GM23248 (cell line): ENCODE data around the gene CMTM5. TPM values are rescaled to one million over a fixed set of nuclear protein-coding genes. Genes with fewer than 3 reads are reported as not detected.
A peak's percentile ranks its signal among the peaks of the same experiment; 100 is the strongest.

ENCODE experiments used
- DNase-seq: peaks from one replicate; pipeline ENCODE4 v3.0.0-alpha.2; 2015
- H2AFZ ChIP-seq: fragments of 200-600 bp; sonication (generic); 2 replicates; pipeline ENCODE4 v1.6.1; 2016; ENCODE audit warnings: antibody characterized with exemption
- H3F3A ChIP-seq: fragments of 200-600 bp; sonication (generic); 2 replicates; pipeline ENCODE4 v1.6.1; 2016; ENCODE audit warnings: mild to moderate bottlenecking, antibody characterized with exemption, mixed run types; ENCODE audit not compliant: insufficient read depth
- H3K27ac ChIP-seq: fragments of 200-600 bp; sonication (generic); 2 replicates; pipeline ENCODE4 v1.5.1; 2016; ENCODE audit warnings: mild to moderate bottlenecking
- H3K27me3 ChIP-seq: fragments of 200-600 bp; sonication (generic); replicated peaks from 2 replicates; pipeline ENCODE4 v1.6.1; 2016; ENCODE audit warnings: mild to moderate bottlenecking; ENCODE audit not compliant: insufficient read depth
- H3K36me3 ChIP-seq: fragments of 200-600 bp; sonication (generic); 2 replicates; pipeline ENCODE4 v1.6.1; 2016; ENCODE audit warnings: low read depth, mild to moderate bottlenecking
- H3K4me1 ChIP-seq: fragments of 200-600 bp; sonication (generic); 2 replicates; pipeline ENCODE4 v1.6.1; 2016; ENCODE audit warnings: mild to moderate bottlenecking; ENCODE audit not compliant: insufficient read depth
- H3K4me2 ChIP-seq: fragments of 200-600 bp; sonication (generic); one replicate; pipeline ENCODE4 v1.6.1; 2016; ENCODE audit warnings: mild to moderate bottlenecking; ENCODE audit not compliant: unreplicated experiment
- H3K4me3 ChIP-seq: fragments of 200-600 bp; sonication (generic); 2 replicates; pipeline ENCODE4 v1.5.1; 2016; ENCODE audit warnings: mild to moderate bottlenecking
- H3K79me2 ChIP-seq: fragments of 200-600 bp; sonication (generic); 2 replicates; pipeline ENCODE4 v1.6.1; 2016; ENCODE audit warnings: mild to moderate bottlenecking; ENCODE audit not compliant: insufficient read depth
- H3K9ac ChIP-seq: fragments of 200-600 bp; sonication (generic); 2 replicates; pipeline ENCODE4 v1.6.1; 2016; ENCODE audit warnings: mild to moderate bottlenecking
- H3K9me2 ChIP-seq: fragments of 200-600 bp; sonication (generic); 2 replicates; pipeline ENCODE4 v1.6.1; 2016; ENCODE audit warnings: mixed run types, mild to moderate bottlenecking, moderate library complexity; ENCODE audit not compliant: insufficient read depth
- H3K9me3 ChIP-seq: fragments of 200-600 bp; sonication (generic); one replicate; pipeline ENCODE4 v1.6.1; 2017; ENCODE audit warnings: low read depth
- H4K20me1 ChIP-seq: fragments of 200-600 bp; sonication (generic); 2 replicates; pipeline ENCODE4 v1.6.0; 2016; ENCODE audit not compliant: insufficient read depth
- EZH2 ChIP-seq: fragments of 200-600 bp; sonication (generic); IDR thresholded peaks from 2 replicates; pipeline ENCODE4 v1.6.1; 2018; ENCODE audit warnings: antibody characterized with exemption, mild to moderate bottlenecking; ENCODE audit not compliant: insufficient read depth, poor library complexity, severe bottlenecking
- EZH2phosphoT487 ChIP-seq: fragments of 200-600 bp; sonication (generic); IDR thresholded peaks from 2 replicates; pipeline ENCODE4 v1.6.1; 2018; ENCODE audit warnings: antibody characterized with exemption, moderate library complexity, mild to moderate bottlenecking, low read depth; ENCODE audit not compliant: insufficient read depth
- WGBS, 2 experiments: methylation state at CpG; one replicate each; pipeline ENCODE4 v1.1.6; 2015 to 2017; ENCODE audit warnings: low lambda C conversion rate in 2 of 2, low coverage in 1 of 2; ENCODE audit errors: missing lambda C conversion rate in 2 of 2; 5-methylcytosine and 5-hydroxymethylcytosine counted together
- in situ Hi-C: fragments of 300-500 bp; cut with MboI; formaldehyde crosslinking; loops from 2 replicates; pipeline ENCODE4 v1.15.0; 2020
- polyA plus RNA-seq: library from polyadenylated mRNA; unstranded; fragments of >200 nt; fragmentation: Nextera tagmentation; extraction: Ambion mirVana; gene quantifications from 2 replicates; pipeline ENCODE4 v1.2.1, GENCODE V29; 2016
- total RNA-seq: library from RNA; depleted of rRNA; stranded (reverse); fragments of >200 nt; shearing (Covaris generic); gene quantifications from 2 replicates; pipeline ENCODE4 v1.2.3, GENCODE V29; 2014

The CMTM5 gene
- total and polyA plus RNA-seq, 2 experiments from 2014 or later: not detected

- H3K79me2 ChIP-seq: no peaks in the 10 kb centered on the region
- no peaks in the 10 kb centered on the region for H3K9me2 ChIP-seq
- WGBS, 2 experiments: 25 to 27% methylated on average over 12 of the region's 12 CpGs
- no peak overlapping the region for H2AFZ ChIP-seq
- TF ChIP-seq EZH2phosphoT487 (no peak), EZH2 (no peak)
- no peak overlapping the region for H3K9ac ChIP-seq
- no peak overlapping the region for H3K4me3 ChIP-seq
- peaks cover 12% of the 10 kb centered on the region; the same call in 1 of the 2 replicates for H3K27me3 ChIP-seq
- no peaks in the 10 kb centered on the region for H4K20me1 ChIP-seq
- no peaks in the 10 kb centered on the region for H3F3A ChIP-seq
- no peak overlapping the region for H3K27ac ChIP-seq
- no peaks in the 10 kb centered on the region for H3K36me3 ChIP-seq
- H3K4me2 ChIP-seq: no peak overlapping the region
- DNase-seq: peak; percentile 63
- no peaks in the 10 kb centered on the region for H3K4me1 ChIP-seq
- no peaks in the 10 kb centered on the region for H3K9me3 ChIP-seq
- in situ Hi-C loops: no loop called here
These were observed 2.7 kb downstream of the CMTM5 start for GRCh38 chr14:23379366-23380196.

DNA sequence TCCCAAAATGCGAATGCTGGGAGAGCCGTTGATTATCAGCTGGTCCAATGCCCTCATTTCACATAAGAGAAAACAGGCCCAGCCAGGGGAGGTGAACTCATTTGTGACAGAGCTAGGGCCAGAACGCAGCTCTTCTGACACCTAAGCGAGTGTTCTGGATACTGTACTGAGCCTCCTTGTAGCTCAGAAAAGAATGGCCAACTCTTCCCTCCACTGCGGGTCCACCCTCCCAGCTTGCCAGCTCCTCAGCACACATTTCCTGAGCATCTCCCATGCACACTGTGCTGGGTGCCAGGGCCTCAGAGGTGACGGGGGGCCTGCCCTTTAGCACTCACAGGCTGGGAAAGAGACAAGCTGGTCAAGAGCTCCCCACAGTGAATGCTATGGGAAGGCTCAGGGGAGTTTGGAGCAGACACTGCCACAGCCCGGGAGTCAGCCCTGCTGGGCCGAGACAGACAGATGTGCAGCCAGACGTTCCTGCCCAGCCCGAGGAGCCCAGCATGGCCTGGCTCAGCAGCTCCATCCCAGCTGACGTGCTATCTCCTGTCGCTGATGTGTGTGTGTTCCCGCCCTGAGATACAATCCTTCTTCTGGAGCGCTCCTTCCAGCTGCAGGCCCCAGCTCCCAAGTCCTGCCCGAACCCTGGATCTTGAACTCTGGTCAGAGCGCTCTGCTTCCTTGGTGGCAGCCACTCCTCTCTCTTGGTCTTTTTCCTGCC, 3.5 kb downstream of the CMTM5 start:
- DNase-seq: no peak
- in situ Hi-C loops: no loop called here
- 10 to 12% methylated on average over 16 of the region's 16 CpGs for WGBS, 2 experiments

DNA sequence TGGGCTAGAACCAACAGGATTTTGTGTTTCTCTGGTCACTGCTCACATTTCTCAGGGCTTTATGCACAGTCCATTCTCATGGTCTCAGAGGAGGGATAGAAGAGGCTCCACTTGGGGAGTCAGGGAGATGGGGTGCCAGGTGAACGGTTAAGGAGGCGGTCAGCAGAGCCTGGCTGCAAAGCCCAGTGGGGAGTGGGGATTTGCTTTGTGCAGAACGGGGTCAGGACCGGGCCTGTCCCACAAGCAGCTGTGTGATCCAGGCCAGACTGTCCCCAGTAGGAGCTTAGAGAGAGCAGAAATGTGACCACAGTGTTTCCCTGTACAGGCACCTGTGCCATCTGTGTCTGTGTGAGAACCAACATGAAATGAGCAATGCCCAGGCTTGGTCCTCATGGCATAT, 4.1 kb downstream of the CMTM5 start:
- H2AFZ ChIP-seq: no peak overlapping the region
- H3K9ac ChIP-seq: no peak overlapping the region
- H3K9me3 ChIP-seq: no peaks in the 10 kb centered on the region
- H3K27ac ChIP-seq: no peak overlapping the region
- no peaks in the 10 kb centered on the region for H4K20me1 ChIP-seq
- in situ Hi-C loops: no loop called here
- no peaks in the 10 kb centered on the region for H3F3A ChIP-seq
- H3K4me3 ChIP-seq: no peak overlapping the region
- H3K4me1 ChIP-seq: no peaks in the 10 kb centered on the region
- H3K27me3 ChIP-seq: peaks cover 21% of the 10 kb centered on the region; the same call in 1 of the 2 replicates
- H3K9me2 ChIP-seq: no peaks in the 10 kb centered on the region
- H3K79me2 ChIP-seq: no peaks in the 10 kb centered on the region
- no peak overlapping the region for H3K4me2 ChIP-seq
- no peaks in the 10 kb centered on the region for H3K36me3 ChIP-seq
- WGBS, 2 experiments: 49% methylated on average over 4 of the region's 4 CpGs
- no peak for DNase-seq
- TF ChIP-seq EZH2phosphoT487 (no peak), EZH2 (no peak)

More for the DNA sequence above, 3.5 kb downstream of the CMTM5 start:
- no peaks in the 10 kb centered on the region for H3K4me1 ChIP-seq
- no peak overlapping the region for H3K4me3 ChIP-seq
- no peak overlapping the region for H3K27ac ChIP-seq
- H3K36me3 ChIP-seq: no peaks in the 10 kb centered on the region
- no peaks in the 10 kb centered on the region for H3F3A ChIP-seq
- H3K4me2 ChIP-seq: no peak overlapping the region
- no peaks in the 10 kb centered on the region for H3K9me3 ChIP-seq
- H2AFZ ChIP-seq: no peak overlapping the region
- no peak overlapping the region for H3K9ac ChIP-seq
- no peaks in the 10 kb centered on the region for H4K20me1 ChIP-seq
- TF ChIP-seq EZH2 (no peak), EZH2phosphoT487 (no peak)
- peaks cover 15% of the 10 kb centered on the region; the same call in 1 of the 2 replicates for H3K27me3 ChIP-seq
- H3K9me2 ChIP-seq: no peaks in the 10 kb centered on the region
- H3K79me2 ChIP-seq: no peaks in the 10 kb centered on the region

DNA sequence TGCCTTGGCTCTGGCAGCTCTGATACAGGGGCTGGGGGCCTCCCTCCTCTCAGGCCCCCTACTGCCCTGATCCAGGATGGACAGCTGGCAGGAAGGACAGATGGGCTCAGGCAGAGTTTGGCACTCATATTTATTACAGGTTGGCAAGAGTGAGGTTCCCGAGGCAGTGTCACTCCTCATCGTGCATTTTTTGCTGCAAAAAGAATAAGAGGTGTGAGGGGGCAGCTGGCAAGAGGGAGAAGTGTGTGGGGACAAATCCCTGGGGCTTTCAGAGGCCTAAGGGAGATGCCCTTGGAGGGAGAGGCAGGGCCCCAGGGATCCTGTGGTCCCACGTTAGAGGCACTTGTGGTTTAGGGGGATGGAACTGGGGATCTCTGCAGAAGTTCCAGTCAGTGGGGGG, 5.0 kb downstream of the CMTM5 start:
- Histone ChIP-seq H3K36me3 (no peaks in the 10 kb centered on the region), H2AFZ (no peak overlapping the region), H3K79me2 (no peaks in the 10 kb centered on the region), H4K20me1 (no peaks in the 10 kb centered on the region), H3F3A (no peaks in the 10 kb centered on the region), H3K27ac (no peak overlapping the region), H3K9me3 (no peaks in the 10 kb centered on the region), H3K27me3 (peaks cover 22% of the 10 kb centered on the region; the same call in 1 of the 2 replicates), H3K9me2 (no peaks in the 10 kb centered on the region), H3K4me2 (no peak overlapping the region), H3K4me3 (no peak overlapping the region), H3K4me1 (no peaks in the 10 kb centered on the region), H3K9ac (no peak overlapping the region)
- in situ Hi-C loops: no loop called here
- TF ChIP-seq EZH2 (no peak), EZH2phosphoT487 (no peak)
- DNase-seq: no peak
- 41 to 43% methylated on average over 3 of the region's 3 CpGs for WGBS, 2 experiments
